Gastrocnemius medialis (tissue), 4 donors: Measurements from ENCODE around the gene VSTM5. TPM values are rescaled to one million over a fixed set of nuclear protein-coding genes. Genes with fewer than 3 reads are reported as not detected.
A peak's percentile ranks its signal among the peaks of the same experiment; 100 is the strongest.

Source experiments
- ATAC-seq, 2 donors: fragments of 150-250 bp; one replicate each; pipeline ENCODE4 v1.9.1; 2016
- DNase-seq, 2 donors: peaks; one replicate each; pipeline ENCODE4 v3.0.0-alpha.2; 2019
- H3K27ac ChIP-seq, 4 donors: fragments of 200-600 bp; sonication (generic); 1 replicate in 1 of 4; 2 replicates in 3 of 4; pipeline ENCODE4 v1.5.1; 2016 to 2018; ENCODE audit warnings: mild to moderate bottlenecking in 2 of 4, moderate library complexity in 1 of 4
- H3K27me3 ChIP-seq, 3 donors: fragments of 200-600 bp; sonication (generic) in 2 of 3; 1 replicate in 1 of 3; 2 replicates in 2 of 3; pipeline versions ENCODE4 v1.5.1 to v1.6.0; 2016 to 2019; ENCODE audit warnings: mild to moderate bottlenecking in 1 of 3, moderate library complexity in 1 of 3
- H3K36me3 ChIP-seq, 2 donors: fragments of 200-600 bp; sonication (generic) in 1 of 2; one replicate each; pipeline ENCODE4 v1.5.1; 2017 to 2018
- H3K4me1 ChIP-seq, 2 donors: fragments of 200-600 bp; sonication (generic) in 1 of 2; one replicate each; pipeline ENCODE4 v1.5.1; 2016 to 2017; ENCODE audit warnings: mild to moderate bottlenecking in 2 of 2
- H3K4me3 ChIP-seq, 4 donors: fragments of 200-600 bp; sonication (generic) in 3 of 4; 1 replicate in 1 of 4; 2 replicates in 3 of 4; pipeline ENCODE4 v1.5.1; 2016 to 2019; ENCODE audit warnings: mild to moderate bottlenecking in 2 of 4
- H3K9me3 ChIP-seq, 3 donors: fragments of 200-600 bp; sonication (generic) in 2 of 3; 1 replicate in 1 of 3; 2 replicates in 2 of 3; pipeline ENCODE4 v1.5.1; 2016 to 2019
- POLR2A ChIP-seq, 2 donors: fragments of 450-650 bp; IDR thresholded peaks; one replicate each; pipeline ENCODE4 v1.6.1; 2017; ENCODE audit warnings: antibody characterized with exemption in 2 of 2, mild to moderate bottlenecking in 2 of 2, moderate library complexity in 2 of 2
- in situ Hi-C, 4 donors: fragments of 200-750 bp; cut with MboI; loops; one replicate each; pipeline versions ENCODE4 v1.15.0 to v1.8.0; 2017; ENCODE audit warnings: low sequenced_read_pairs in 4 of 4
- intact Hi-C: fragments of 100-400 bp; cut with DNase I; formaldehyde crosslinking; loops from one replicate; pipeline ENCODE4 v1.15.1; 2023; ENCODE audit warnings: low total_unique reads
- total RNA-seq, 4 donors: library from RNA; depleted of rRNA; stranded (reverse); fragments of >200 nt; gene quantifications; one replicate each; pipeline versions ENCODE4 v1.1.0 to v1.2.3, GENCODE V29; 2016
- TF ChIP-seq, protein P1 (sequence below), 5 experiments: fragments of 450-650 bp in 3 of 5; fragments of 200-600 bp in 2 of 5; sonication (generic) in 2 of 5; IDR thresholded peaks in 4 of 5; conservative IDR thresholded peaks in 1 of 5; 1 replicate in 4 of 5; 2 replicates in 1 of 5; pipeline ENCODE4 v1.5.1; 2016 to 2019; ENCODE audit warnings: antibody characterized with exemption in 5 of 5, mild to moderate bottlenecking in 3 of 5, moderate library complexity in 3 of 5

VSTM5 gene
- total RNA-seq, 4 donors from 2014 or later, result not detected

GRCh38 chr11:93849751-93850593 lies 446 bp downstream of the VSTM5 start:
- intact Hi-C loops (no loop called here), in situ Hi-C loops (no loop called here)
- ATAC-seq (no peak), DNase-seq (no peak)
- H3K4me3 ChIP-seq, result peak overlapping the region; percentile 47 to 57 (median 52)
- TF ChIP-seq, protein P1, sequence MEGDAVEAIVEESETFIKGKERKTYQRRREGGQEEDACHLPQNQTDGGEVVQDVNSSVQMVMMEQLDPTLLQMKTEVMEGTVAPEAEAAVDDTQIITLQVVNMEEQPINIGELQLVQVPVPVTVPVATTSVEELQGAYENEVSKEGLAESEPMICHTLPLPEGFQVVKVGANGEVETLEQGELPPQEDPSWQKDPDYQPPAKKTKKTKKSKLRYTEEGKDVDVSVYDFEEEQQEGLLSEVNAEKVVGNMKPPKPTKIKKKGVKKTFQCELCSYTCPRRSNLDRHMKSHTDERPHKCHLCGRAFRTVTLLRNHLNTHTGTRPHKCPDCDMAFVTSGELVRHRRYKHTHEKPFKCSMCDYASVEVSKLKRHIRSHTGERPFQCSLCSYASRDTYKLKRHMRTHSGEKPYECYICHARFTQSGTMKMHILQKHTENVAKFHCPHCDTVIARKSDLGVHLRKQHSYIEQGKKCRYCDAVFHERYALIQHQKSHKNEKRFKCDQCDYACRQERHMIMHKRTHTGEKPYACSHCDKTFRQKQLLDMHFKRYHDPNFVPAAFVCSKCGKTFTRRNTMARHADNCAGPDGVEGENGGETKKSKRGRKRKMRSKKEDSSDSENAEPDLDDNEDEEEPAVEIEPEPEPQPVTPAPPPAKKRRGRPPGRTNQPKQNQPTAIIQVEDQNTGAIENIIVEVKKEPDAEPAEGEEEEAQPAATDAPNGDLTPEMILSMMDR (IDR thresholded peaks at IDR 0.05 in 4 of 5, conservative IDR thresholded peaks at IDR 0.05 in 1 of 5), result no peak
- TF ChIP-seq POLR2A (IDR thresholded peaks at IDR 0.05), result no peak
- no peak overlapping the region for H3K27ac ChIP-seq
- no peaks in the 10 kb centered on the region for H3K4me1 ChIP-seq
- H3K9me3 ChIP-seq, result no peaks in the 10 kb centered on the region
- peaks cover 0 to 2% (median 0%) of the 10 kb centered on the region in 3 donors for H3K27me3 ChIP-seq
- H3K36me3 ChIP-seq, result no peaks in the 10 kb centered on the region

DNA sequence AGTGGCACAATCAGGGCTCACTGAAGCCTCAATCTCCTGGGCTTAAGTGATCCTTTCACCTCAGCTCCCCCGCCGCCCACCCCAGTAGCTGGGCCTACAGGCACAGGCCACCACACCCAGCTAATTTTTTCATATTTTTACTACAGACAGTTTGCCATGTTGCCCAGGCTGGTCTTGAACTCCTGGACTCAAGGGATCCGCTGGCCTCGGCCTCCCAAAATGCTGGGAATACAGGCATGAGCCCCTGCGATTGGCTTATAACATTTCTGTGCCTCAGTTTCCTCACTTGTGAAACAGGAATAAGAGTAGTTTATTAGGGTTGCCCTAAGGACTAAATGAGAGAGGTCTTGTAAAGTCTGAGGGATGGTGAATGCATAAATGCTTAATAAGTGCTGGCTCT lies 1.2 kb downstream of the VSTM5 start:
- H3K27me3 ChIP-seq, result peaks cover 0 to 2% (median 0%) of the 10 kb centered on the region in 3 donors
- ATAC-seq (no peak), DNase-seq (no peak)
- H3K9me3 ChIP-seq, result no peaks in the 10 kb centered on the region
- no peaks in the 10 kb centered on the region for H3K4me1 ChIP-seq
- H3K27ac ChIP-seq, result no peak overlapping the region
- TF ChIP-seq, protein P1 (IDR thresholded peaks at IDR 0.05 in 4 of 5, conservative IDR thresholded peaks at IDR 0.05 in 1 of 5), result no peak
- no peak for TF ChIP-seq POLR2A (IDR thresholded peaks at IDR 0.05)
- H3K36me3 ChIP-seq, result no peaks in the 10 kb centered on the region
- peak overlapping the region in 1 of 4 donors; percentile 56 for H3K4me3 ChIP-seq
- intact Hi-C loops, result no loop called here
- in situ Hi-C loops, result no loop called here

- in situ Hi-C loops, result no loop called here
- Histone ChIP-seq H3K36me3 (no peaks in the 10 kb centered on the region), H3K27me3 (peaks cover 0 to 2% (median 0%) of the 10 kb centered on the region in 3 donors), H3K27ac (no peak overlapping the region), H3K9me3 (no peaks in the 10 kb centered on the region), H3K4me1 (no peaks in the 10 kb centered on the region), H3K4me3 (no peak overlapping the region)
- TF ChIP-seq, protein P1 (IDR thresholded peaks at IDR 0.05 in 4 of 5, conservative IDR thresholded peaks at IDR 0.05 in 1 of 5), result no peak
- no peak for TF ChIP-seq POLR2A (IDR thresholded peaks at IDR 0.05)
- intact Hi-C loops, result no loop called here
- DNase-seq (no peak), ATAC-seq (no peak)
These were observed 4.0 kb downstream of the VSTM5 start for GRCh38 chr11:93846411-93846810.

GRCh38 chr11:93845181-93846092 lies 5.0 kb downstream of the VSTM5 start:
- no peak overlapping the region for H3K27ac ChIP-seq
- DNase-seq (no peak), ATAC-seq (no peak)
- in situ Hi-C loops (no loop called here), intact Hi-C loops (no loop called here)
- H3K27me3 ChIP-seq, result peaks cover 0 to 2% (median 0%) of the 10 kb centered on the region in 3 donors
- H3K4me3 ChIP-seq, result no peak overlapping the region
- no peaks in the 10 kb centered on the region for H3K36me3 ChIP-seq
- H3K4me1 ChIP-seq, result no peaks in the 10 kb centered on the region
- no peaks in the 10 kb centered on the region for H3K9me3 ChIP-seq
- TF ChIP-seq, protein P1 (IDR thresholded peaks at IDR 0.05 in 4 of 5, conservative IDR thresholded peaks at IDR 0.05 in 1 of 5), result no peak
- TF ChIP-seq POLR2A (IDR thresholded peaks at IDR 0.05), result no peak
